Adrenal gland (tissue), 5 donors: ENCODE data around the gene TMED6.

Source experiments
- POLR2A ChIP-seq, 2 donors: fragments of 450-650 bp; IDR thresholded peaks; one replicate each; pipeline ENCODE4 v1.6.1; 2017; ENCODE audit warnings: antibody characterized with exemption in 2 of 2, mild to moderate bottlenecking in 2 of 2, moderate library complexity in 1 of 2
- TF ChIP-seq, protein P1 (sequence below), 6 experiments: fragments of 450-650 bp in 4 of 6; fragments of 200-600 bp in 2 of 6; sonication (generic) in 1 of 6; IDR thresholded peaks; 1 replicate in 5 of 6; 2 replicates in 1 of 6; pipeline versions ENCODE4 v1.5.1 to v1.8.0; 2016 to 2021; ENCODE audit warnings: antibody characterized with exemption in 6 of 6, mild to moderate bottlenecking in 2 of 6, moderate library complexity in 1 of 6
- donor health status: DM: no; HTN: no; CAD: no.

DNA sequence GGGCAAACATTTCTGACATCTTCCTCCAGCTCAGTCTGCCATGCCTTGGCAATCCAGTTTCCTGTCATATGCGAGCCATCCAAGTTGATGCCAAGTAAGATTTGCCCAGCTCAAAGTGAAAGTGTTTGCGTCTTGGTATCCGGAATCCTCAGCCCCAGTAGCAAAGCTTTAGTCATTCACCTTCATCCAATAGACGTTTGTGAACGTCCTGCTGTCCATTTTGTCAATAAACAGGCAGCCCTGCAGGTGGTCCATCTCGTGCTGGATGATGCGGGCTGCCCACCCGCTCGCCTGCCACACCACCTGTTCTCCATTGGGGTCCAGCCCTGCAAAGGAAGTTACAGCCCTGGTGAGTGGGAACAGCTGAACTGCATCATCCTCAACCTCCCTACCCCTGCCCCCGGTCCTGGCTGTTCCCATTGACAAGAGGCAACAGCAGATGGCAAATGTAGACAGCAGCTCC is 22.7 kb downstream of the TMED6 start:
- TF ChIP-seq POLR2A (IDR thresholded peaks at IDR 0.05): no peak
- TF ChIP-seq, protein P1, sequence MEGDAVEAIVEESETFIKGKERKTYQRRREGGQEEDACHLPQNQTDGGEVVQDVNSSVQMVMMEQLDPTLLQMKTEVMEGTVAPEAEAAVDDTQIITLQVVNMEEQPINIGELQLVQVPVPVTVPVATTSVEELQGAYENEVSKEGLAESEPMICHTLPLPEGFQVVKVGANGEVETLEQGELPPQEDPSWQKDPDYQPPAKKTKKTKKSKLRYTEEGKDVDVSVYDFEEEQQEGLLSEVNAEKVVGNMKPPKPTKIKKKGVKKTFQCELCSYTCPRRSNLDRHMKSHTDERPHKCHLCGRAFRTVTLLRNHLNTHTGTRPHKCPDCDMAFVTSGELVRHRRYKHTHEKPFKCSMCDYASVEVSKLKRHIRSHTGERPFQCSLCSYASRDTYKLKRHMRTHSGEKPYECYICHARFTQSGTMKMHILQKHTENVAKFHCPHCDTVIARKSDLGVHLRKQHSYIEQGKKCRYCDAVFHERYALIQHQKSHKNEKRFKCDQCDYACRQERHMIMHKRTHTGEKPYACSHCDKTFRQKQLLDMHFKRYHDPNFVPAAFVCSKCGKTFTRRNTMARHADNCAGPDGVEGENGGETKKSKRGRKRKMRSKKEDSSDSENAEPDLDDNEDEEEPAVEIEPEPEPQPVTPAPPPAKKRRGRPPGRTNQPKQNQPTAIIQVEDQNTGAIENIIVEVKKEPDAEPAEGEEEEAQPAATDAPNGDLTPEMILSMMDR (IDR thresholded peaks at IDR 0.05): no peak
